Panc1 (cell line): ENCODE data around the gene ATP11C. TPM values are rescaled to one million over a fixed set of nuclear protein-coding genes. Genes with fewer than 3 reads are reported as not detected.

Experiments
- ATAC-seq: fragments of 200-7000 bp; cut with Tn5 transposase; 2 replicates; pipeline ENCODE4 v1.9.1; 2020; ENCODE audit warnings: mild to moderate bottlenecking, moderate library complexity
- BruUV-seq: library from RNA; stranded (reverse); fragments of 400-500 nt; replicated peaks from 2 replicates; lab custom pipeline; 2021; lab: Mats Ljungman, UMichigan
- CTCF ChIA-PET: fragments of 300-600 bp; sonication (Branson Sonifier 250); formaldehyde crosslinking; loops from one replicate; lab custom pipeline; 2022; ENCODE audit warnings: antibody characterized with exemption; lab: Charles Lee
- POLR2A ChIA-PET: fragments of 300-600 bp; sonication (Branson Sonifier 250); formaldehyde crosslinking; loops from one replicate; lab custom pipeline; 2022; ENCODE audit warnings: antibody characterized with exemption; lab: Charles Lee
- DNase-seq: peaks from one replicate; pipeline ENCODE4 v3.0.0-alpha.2; 2010; ENCODE audit warnings: low read depth, low spot score
- H3K27ac ChIP-seq: 2 replicates; pipeline ENCODE4 v1.5.1; 2011; ENCODE audit warnings: mild to moderate bottlenecking, low read length, inconsistent platforms
- H3K27me3 ChIP-seq: fragments of 200-500 bp; sonication (Bioruptor generic); 2 replicates; pipeline ENCODE4 v1.6.0; 2014; ENCODE audit warnings: low read length, inconsistent platforms; ENCODE audit not compliant: control insufficient read depth, insufficient read depth
- H3K36me3 ChIP-seq: fragments of 200-500 bp; sonication (Bioruptor generic); 2 replicates; pipeline ENCODE4 v1.5.1; 2014; ENCODE audit warnings: inconsistent platforms, mild to moderate bottlenecking, low read length, moderate library complexity; ENCODE audit not compliant: control insufficient read depth, insufficient read depth
- H3K4me1 ChIP-seq: 2 replicates; pipeline ENCODE4 v1.5.1; 2011; ENCODE audit warnings: inconsistent platforms, mild to moderate bottlenecking, low read length, moderate library complexity; ENCODE audit not compliant: control insufficient read depth, insufficient read depth
- H3K4me3 ChIP-seq, 2 experiments: 2 replicates each; pipeline ENCODE4 v1.5.1; 2011 to 2012; ENCODE audit warnings: low read depth in 2 of 2, low read length in 2 of 2, mild to moderate bottlenecking in 2 of 2, inconsistent platforms in 1 of 2, moderate library complexity in 1 of 2
- H3K9me3 ChIP-seq: fragments of 200-500 bp; sonication (Bioruptor generic); 2 replicates; pipeline ENCODE4 v1.5.1; 2014; ENCODE audit warnings: low read depth, mild to moderate bottlenecking, inconsistent platforms, low read length, moderate library complexity; ENCODE audit not compliant: control insufficient read depth, insufficient read depth
- POLR2AphosphoS5 ChIP-seq: IDR thresholded peaks from 2 replicates; pipeline ENCODE4 v1.6.1; 2012; ENCODE audit warnings: mild to moderate bottlenecking, low read depth, low read length, moderate library complexity
- SIN3A ChIP-seq: IDR thresholded peaks from 2 replicates; pipeline ENCODE4 v1.6.1; 2012; ENCODE audit warnings: low read depth, mild to moderate bottlenecking, low read length, moderate library complexity, borderline replicate concordance; ENCODE audit not compliant: insufficient read depth
- TCF7L2 ChIP-seq: IDR thresholded peaks from 2 replicates; pipeline ENCODE4 v1.6.1; 2011; ENCODE audit warnings: mild to moderate bottlenecking, low read depth, low read length, inconsistent platforms
- in situ Hi-C: cut with HindIII; loops from 2 replicates; pipeline ENCODE4 v1.10.0; 2016; ENCODE audit warnings: low sequenced_read_pairs, low pct_unique_long_range_greater_than_20kb
- intact Hi-C: fragments of 100-400 bp; cut with micrococcal nuclease; formaldehyde crosslinking; loops from one replicate; pipeline ENCODE4 v1.10.0; 2022; ENCODE audit not compliant: unreplicated experiment
- total RNA-seq: library from RNA; stranded (reverse); gene quantifications from one replicate; pipeline ENCODE4 v1.2.1, GENCODE V29; 2021; ENCODE audit not compliant: unreplicated experiment
- TF ChIP-seq, protein P1 (sequence below), 2 experiments: IDR thresholded peaks; 2 replicates each; pipeline ENCODE4 v1.6.1; 2011 to 2012; ENCODE audit warnings: low read depth in 2 of 2, control low read depth in 1 of 2, low read length in 1 of 2, mild to moderate bottlenecking in 1 of 2, moderate library complexity in 1 of 2; ENCODE audit not compliant: insufficient read depth in 1 of 2
- TF ChIP-seq, protein P2 (sequence below): fragments of 450-650 bp; IDR thresholded peaks from 2 replicates; pipeline ENCODE4 v1.5.1; 2017; ENCODE audit warnings: mild to moderate bottlenecking

The ATP11C gene
- total RNA-seq, 1 experiment from 2014 or later, result 61.3 TPM

DNA sequence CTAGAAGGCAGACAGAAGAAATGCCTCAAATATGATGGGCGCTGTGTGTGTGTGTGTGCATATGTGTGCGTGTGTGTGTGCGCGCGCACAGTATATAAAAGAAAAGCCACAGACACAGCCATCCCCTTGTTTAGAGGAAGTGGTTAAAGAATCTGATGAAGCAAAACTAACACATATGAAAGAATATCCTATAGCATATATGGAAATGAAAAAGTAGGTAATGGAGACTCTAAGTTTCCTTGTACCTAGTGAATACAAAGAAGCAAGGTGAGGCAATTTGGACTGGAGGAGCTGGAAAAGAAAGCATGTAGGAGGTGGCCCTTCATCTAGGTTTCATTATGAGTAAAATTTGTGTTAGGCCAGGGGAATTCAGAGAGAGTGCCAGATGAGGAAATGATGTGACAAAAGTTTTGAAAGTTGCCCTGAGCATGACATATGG, 166.3 kb downstream of the ATP11C start:
- Histone ChIP-seq H3K9me3 (no peaks in the 10 kb centered on the region), H3K4me3 (no peak overlapping the region), H3K4me1 (no peaks in the 10 kb centered on the region), H3K36me3 (no peaks in the 10 kb centered on the region), H3K27ac (no peak overlapping the region), H3K27me3 (no peaks in the 10 kb centered on the region)
- DNase-seq (no peak), ATAC-seq (no peak)
- POLR2A ChIA-PET, result no interaction called here
- in situ Hi-C loops (no loop called here), intact Hi-C loops (no loop called here)
- TF ChIP-seq, protein P1, sequence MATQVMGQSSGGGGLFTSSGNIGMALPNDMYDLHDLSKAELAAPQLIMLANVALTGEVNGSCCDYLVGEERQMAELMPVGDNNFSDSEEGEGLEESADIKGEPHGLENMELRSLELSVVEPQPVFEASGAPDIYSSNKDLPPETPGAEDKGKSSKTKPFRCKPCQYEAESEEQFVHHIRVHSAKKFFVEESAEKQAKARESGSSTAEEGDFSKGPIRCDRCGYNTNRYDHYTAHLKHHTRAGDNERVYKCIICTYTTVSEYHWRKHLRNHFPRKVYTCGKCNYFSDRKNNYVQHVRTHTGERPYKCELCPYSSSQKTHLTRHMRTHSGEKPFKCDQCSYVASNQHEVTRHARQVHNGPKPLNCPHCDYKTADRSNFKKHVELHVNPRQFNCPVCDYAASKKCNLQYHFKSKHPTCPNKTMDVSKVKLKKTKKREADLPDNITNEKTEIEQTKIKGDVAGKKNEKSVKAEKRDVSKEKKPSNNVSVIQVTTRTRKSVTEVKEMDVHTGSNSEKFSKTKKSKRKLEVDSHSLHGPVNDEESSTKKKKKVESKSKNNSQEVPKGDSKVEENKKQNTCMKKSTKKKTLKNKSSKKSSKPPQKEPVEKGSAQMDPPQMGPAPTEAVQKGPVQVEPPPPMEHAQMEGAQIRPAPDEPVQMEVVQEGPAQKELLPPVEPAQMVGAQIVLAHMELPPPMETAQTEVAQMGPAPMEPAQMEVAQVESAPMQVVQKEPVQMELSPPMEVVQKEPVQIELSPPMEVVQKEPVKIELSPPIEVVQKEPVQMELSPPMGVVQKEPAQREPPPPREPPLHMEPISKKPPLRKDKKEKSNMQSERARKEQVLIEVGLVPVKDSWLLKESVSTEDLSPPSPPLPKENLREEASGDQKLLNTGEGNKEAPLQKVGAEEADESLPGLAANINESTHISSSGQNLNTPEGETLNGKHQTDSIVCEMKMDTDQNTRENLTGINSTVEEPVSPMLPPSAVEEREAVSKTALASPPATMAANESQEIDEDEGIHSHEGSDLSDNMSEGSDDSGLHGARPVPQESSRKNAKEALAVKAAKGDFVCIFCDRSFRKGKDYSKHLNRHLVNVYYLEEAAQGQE (IDR thresholded peaks at IDR 0.05; ENCODE audit: insufficient read depth in 1 of 2, low read depth in 2 of 2, low read length in 1 of 2), result no peak
- no peak for TF ChIP-seq SIN3A
- CTCF ChIA-PET, result no interaction called here
- no TSS peak for BruUV-seq

DNA sequence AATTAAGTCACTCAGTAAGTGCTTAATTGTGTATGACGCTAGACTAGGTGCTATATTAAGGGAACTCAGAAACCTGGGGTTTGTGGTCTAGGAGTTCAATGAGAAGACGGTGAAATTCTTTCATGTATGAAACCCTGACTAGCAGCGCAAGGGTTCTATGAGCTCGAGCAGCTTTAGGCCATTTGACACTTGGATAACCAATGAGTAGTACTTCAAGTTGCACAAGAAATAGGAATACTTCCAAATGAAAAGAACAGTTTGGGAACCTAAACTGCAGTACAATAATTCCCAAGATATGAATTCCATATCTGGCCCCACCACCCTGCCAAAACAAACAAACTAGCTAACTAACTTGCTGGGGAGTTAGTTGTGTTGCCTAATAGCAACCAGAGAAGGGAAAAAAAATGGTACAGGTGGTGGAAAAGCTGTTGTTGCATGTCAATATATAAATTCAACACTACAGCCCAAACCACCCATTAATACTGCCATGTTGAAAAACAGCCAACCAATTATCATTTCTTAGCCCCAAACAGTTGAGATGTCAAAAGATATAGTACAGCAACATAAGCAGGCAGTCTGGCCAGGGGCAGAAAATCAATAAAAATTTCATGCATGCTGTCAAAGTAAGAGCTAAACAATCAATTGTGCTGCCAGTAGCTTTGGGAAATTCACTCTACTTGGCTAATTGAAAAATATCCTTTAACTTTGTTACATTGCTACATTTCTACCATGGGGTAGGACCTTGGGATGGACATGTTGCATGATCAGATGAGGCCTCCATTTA, 170.3 kb downstream of the ATP11C start:
- ChIA-PET POLR2A (no interaction called here), CTCF (no interaction called here)
- no peaks in the 10 kb centered on the region for H3K4me1 ChIP-seq
- no peaks in the 10 kb centered on the region for H3K27me3 ChIP-seq
- in situ Hi-C loops (no loop called here), intact Hi-C loops (no loop called here)
- TF ChIP-seq, protein P2, sequence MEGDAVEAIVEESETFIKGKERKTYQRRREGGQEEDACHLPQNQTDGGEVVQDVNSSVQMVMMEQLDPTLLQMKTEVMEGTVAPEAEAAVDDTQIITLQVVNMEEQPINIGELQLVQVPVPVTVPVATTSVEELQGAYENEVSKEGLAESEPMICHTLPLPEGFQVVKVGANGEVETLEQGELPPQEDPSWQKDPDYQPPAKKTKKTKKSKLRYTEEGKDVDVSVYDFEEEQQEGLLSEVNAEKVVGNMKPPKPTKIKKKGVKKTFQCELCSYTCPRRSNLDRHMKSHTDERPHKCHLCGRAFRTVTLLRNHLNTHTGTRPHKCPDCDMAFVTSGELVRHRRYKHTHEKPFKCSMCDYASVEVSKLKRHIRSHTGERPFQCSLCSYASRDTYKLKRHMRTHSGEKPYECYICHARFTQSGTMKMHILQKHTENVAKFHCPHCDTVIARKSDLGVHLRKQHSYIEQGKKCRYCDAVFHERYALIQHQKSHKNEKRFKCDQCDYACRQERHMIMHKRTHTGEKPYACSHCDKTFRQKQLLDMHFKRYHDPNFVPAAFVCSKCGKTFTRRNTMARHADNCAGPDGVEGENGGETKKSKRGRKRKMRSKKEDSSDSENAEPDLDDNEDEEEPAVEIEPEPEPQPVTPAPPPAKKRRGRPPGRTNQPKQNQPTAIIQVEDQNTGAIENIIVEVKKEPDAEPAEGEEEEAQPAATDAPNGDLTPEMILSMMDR, result no peak
- TF ChIP-seq TCF7L2 (no peak), SIN3A (no peak), POLR2AphosphoS5 (no peak)
- TF ChIP-seq, protein P1 (IDR thresholded peaks at IDR 0.05; ENCODE audit: insufficient read depth in 1 of 2, low read depth in 2 of 2, low read length in 1 of 2), result no peak
- no peak overlapping the region for H3K27ac ChIP-seq
- H3K36me3 ChIP-seq, result no peaks in the 10 kb centered on the region; the same call in 1 of the 2 replicates
- no peaks in the 10 kb centered on the region for H3K9me3 ChIP-seq
- DNase-seq, result no peak
- BruUV-seq, result no TSS peak
- H3K4me3 ChIP-seq, result no peak overlapping the region
- ATAC-seq, result no peak
